ENCODE data around the gene TIMM10. TPM values are rescaled to one million over a fixed set of nuclear protein-coding genes. Genes with fewer than 3 reads are reported as not detected.

The TIMM10 gene
- total RNA-seq, 1 donor from 2014 or later, result 64.8 TPM

GRCh38 chr11:57512646-57513451, 17.7 kb downstream of the TIMM10 start:
- intact Hi-C loops (cut with DNase I), result no loop called here
- ATAC-seq (ENCODE audit: poor library complexity), result no peak

DNA sequence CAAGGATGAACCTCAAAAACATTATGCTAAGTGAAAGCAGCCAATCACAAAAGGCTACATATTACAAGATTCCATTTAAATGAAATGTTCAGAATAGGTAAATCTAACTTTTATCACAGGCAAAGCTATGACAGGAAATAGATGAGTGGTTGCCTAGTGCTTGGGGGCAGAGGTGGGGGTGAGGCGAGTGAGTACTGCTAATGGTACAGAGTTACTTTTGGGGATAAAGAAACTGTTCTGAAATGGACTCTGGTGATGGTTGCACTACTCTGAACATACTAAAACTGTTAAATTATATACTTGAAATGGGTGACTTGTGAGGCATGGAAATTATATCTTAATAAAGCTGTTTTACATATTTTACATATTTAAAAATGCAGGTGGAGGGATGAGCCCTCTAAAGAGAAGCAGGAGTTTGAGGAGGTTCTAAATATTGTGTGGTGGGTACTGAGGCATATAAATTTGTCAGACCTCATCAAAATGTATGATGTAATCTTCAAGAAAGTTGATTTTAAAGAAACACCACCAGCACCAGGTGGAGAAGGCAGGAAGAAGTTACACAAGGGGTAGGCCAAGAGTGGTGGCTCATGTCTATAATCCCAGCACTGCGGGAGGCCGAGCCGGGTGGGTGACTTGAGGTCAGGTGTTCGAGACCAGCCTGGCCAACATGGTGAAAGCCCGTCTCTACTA, 18.7 kb downstream of the TIMM10 start:
- DNase-seq, result no peak
- intact Hi-C loops (cut with DNase I), result no loop called here

More at GRCh38 chr11:57512646-57513451, 17.7 kb downstream of the TIMM10 start:
- DNase-seq, result no peak

GRCh38 chr11:57508341-57509170, 22.0 kb downstream of the TIMM10 start:
- DNase-seq, result no peak

More for the DNA sequence above, 18.7 kb downstream of the TIMM10 start:
- ATAC-seq (ENCODE audit: poor library complexity), result no peak

DNA sequence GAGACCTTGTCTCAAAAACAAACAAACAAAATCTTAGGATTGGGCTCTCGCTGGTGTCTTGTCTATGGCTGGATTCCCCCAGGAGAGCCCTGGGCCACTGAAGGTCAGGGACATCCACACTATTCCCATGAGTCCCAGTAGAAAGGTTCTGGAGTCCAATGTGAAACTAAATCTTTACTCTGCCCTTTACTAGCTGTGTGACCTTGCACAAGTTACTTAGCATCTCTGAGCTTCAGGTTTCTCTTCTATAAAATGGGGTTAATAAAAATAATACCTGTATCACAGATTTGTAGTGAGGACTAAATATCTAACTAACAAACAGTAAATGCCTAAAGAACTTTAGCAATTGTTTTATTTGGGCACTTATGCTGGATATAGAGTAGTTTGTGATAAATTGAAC, 24.0 kb downstream of the TIMM10 start:
- no peak for ATAC-seq (ENCODE audit: poor library complexity)
- no peak for DNase-seq
- intact Hi-C loops (cut with DNase I), result no loop called here

More at GRCh38 chr11:57508341-57509170, 22.0 kb downstream of the TIMM10 start:
- intact Hi-C loops (cut with DNase I), result no loop called here
- no peak for ATAC-seq (ENCODE audit: poor library complexity)

GRCh38 chr11:57504511-57504910, 26.0 kb downstream of the TIMM10 start:
- intact Hi-C loops (cut with DNase I), result no loop called here
- ATAC-seq (ENCODE audit: poor library complexity) (no peak), DNase-seq (no peak)

DNA sequence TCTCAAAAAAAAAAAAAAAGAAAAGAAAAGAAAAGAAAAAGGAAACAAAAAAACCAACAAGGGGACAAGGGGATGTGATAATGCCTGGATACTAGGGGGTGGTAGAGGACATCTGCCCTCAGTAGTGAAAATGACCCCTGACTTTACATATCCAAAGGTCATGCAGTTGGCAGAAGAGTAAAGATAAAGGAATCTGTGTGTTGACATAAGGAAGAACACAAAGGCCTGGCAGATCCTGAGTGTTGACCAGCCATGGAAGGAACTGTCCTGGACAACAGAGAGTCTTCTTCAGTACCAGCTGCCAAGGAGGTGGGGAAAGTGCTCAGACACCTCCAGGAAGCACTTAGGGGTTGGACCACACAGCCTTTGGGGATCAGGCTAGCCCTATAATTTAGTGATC, 27.7 kb downstream of the TIMM10 start:
- intact Hi-C loops (cut with DNase I), result no loop called here
- ATAC-seq (ENCODE audit: poor library complexity) (no peak), DNase-seq (no peak)

- DNase-seq (no peak), ATAC-seq (ENCODE audit: poor library complexity) (no peak)
- intact Hi-C loops (cut with DNase I), result no loop called here
These were observed 28.2 kb downstream of the TIMM10 start for GRCh38 chr11:57502376-57502775.

- peak; percentile 3 for ATAC-seq (ENCODE audit: poor library complexity)
- DNase-seq, result no peak
- intact Hi-C loops (cut with DNase I), result no loop called here
These were observed 28.6 kb downstream of the TIMM10 start for GRCh38 chr11:57501953-57502352.

GRCh38 chr11:57500926-57501325, 29.6 kb downstream of the TIMM10 start:
- intact Hi-C loops (cut with DNase I), result no loop called here
- no peak for ATAC-seq (ENCODE audit: poor library complexity)
- no peak for DNase-seq

GRCh38 chr11:57500515-57500914, 30.0 kb downstream of the TIMM10 start:
- intact Hi-C loops (cut with DNase I), result no loop called here
- ATAC-seq (ENCODE audit: poor library complexity) (peak; percentile 24), DNase-seq (no peak)

DNA sequence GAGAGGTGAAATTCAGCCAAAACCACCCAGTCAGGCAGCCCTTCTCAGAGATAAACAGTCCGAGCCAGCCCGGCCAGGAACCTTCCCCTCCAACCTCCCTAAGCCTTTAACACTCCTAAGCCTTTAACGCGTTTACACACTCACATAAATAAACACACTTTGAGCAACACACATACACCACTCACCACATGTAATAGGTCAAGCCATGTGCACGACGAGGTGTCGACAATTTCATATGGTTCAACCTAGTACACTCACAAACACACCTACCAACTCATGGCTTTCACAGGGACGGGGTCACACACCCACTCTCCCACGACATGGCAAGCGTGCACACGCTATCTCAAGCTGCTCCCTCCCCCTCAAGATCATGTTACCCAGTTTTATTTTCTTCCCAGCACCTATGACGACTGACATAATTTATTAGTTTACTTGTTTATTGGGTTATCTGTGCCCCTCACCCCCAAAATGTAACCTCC, 30.5 kb downstream of the TIMM10 start:
- intact Hi-C loops (cut with DNase I), result no loop called here
- no peak for DNase-seq
- no peak for ATAC-seq (ENCODE audit: poor library complexity)

DNA sequence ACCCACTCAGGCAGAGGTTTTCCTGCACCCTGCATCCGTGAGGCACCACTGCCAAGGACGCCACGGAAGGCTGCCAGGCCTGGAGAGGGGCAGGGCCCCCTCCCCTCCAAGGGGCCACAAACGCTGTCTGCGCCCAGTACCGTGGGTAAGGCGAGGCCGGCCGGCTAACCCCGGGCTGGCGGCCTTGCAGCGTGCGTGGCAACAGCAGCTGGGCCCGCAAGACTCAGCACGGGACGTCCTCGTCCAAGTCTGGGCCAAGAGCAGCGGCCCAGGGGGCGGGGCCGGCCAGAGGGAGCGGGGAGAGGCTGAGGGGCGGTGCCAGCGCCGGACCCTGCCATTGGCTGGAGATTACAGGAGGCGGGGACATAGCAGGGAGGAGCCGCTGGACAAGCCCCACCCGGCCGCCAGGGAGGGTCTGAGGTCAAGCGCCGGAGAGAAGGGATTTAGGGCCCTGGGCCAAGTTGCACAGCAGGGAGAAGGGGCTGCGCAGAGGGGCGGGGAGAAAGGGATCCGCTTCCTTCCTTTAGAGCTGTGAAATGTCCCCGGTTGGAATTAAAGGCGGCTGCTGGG, 31.1 kb downstream of the TIMM10 start:
- DNase-seq (peak; percentile 98), ATAC-seq (ENCODE audit: poor library complexity) (peak; percentile 98)
- intact Hi-C loops (cut with DNase I), result no loop called here

GRCh38 chr11:57498540-57498939, 32.0 kb downstream of the TIMM10 start:
- no peak for ATAC-seq (ENCODE audit: poor library complexity)
- intact Hi-C loops (cut with DNase I), result no loop called here
- no peak for DNase-seq

DNA sequence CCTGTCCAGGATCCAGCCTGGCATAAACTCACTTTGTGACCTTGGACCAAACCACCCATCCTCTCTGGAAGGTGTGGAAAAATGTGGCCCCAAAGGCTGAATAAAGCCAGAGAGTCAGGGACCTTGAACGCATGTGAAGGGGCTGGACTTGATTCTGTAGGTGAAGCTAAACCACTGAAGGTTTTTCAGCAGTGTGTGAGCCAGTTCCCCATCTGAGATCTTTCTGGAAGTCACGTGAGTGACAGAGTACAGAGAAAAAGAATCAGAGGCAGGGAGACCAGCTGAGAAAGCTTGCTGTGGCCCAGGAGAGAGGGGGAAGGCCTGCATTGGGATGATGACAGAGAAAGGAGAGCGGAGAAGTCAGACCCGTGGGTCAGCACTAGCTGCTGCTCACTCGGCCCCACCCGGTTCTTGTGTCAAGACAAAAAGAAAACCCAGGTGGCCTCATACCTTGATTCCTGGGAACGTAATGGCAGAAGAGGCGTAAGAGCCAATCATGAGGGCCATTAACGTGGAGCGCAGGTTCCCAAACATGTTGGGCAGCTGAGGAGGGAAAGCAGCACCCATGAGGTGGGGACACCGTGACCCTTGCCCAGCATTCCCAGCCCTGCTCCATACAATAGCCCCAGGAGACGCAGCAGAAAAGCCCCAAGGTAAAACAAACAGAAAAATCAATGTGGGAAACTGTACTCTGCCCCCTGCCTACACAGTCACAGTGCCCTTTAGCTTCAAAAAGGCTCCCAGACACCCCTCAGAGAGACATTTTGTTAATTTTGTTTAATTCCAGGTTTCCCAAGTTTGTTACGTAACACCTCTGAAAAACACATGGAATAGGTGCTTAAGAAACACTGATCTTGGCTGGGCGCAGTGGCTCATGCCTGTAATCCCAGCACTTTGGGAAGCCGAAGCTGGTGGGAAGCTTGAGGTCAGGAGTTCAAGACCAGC, 33.0 kb downstream of the TIMM10 start:
- no peak for DNase-seq
- no peak for ATAC-seq (ENCODE audit: poor library complexity)
- intact Hi-C loops (cut with DNase I), result no loop called here

DNA sequence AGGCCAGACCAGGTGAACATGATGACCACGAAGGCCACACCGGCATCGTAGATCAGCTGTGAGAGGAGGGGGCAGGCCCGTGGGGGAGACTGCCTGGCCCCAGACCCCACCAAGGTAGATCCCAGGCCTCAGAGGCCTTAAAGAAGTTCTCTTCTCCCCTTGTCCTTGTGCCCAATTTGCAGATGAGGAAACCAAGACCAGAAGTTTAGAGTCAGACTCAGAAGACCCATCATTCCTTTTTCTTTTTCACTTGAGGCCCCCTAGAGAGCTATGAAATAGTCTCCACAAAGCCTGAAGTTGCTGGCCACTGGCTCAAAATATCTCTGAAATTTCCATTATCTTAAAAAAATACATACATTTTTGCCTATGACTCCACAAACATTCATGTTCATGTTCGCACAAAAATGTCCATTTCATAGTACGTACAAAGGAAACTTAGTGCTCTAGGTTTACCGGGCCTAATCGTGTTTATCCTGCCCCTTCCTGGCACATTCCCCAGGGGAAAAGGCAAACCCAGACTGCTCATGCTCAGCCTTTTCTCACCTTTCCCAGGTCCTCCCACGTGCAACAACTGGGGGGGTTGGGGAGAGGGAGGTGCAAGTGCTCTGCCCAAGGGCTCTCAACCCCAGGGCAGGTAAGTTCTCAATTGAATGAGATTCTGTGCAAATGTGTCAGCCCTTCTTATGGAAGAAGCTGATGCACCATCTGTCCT, 34.3 kb downstream of the TIMM10 start:
- intact Hi-C loops (cut with DNase I), result no loop called here
- no peak for ATAC-seq (ENCODE audit: poor library complexity)

GRCh38 chr11:57493507-57494503, 36.7 kb downstream of the TIMM10 start:
- intact Hi-C loops (cut with DNase I), result loop anchor here (2.0 kb wide), 1 partner anchor 33 kb away; no protein-coding TSS in a partner anchor
- DNase-seq, result peak; percentile 74
- ATAC-seq (ENCODE audit: poor library complexity), result peak; percentile 85

More for the DNA sequence above, 34.3 kb downstream of the TIMM10 start:
- no peak for DNase-seq
